H1 (cell line): ENCODE measurements around the gene SELENBP1. TPM values are rescaled to one million over a fixed set of nuclear protein-coding genes. Genes with fewer than 3 reads are reported as not detected.

Experiments
- CTCF ChIA-PET: fragments of 300-600 bp; sonication (Branson Sonifier 250); formaldehyde crosslinking; loops from one replicate; lab custom pipeline; 2021; ENCODE audit not compliant: partially characterized antibody; lab: Charles Lee
- POLR2A ChIA-PET: fragments of 300-600 bp; sonication (Branson Sonifier 250); formaldehyde crosslinking; loops from one replicate; lab custom pipeline; 2021; ENCODE audit warnings: inconsistent platforms; ENCODE audit not compliant: partially characterized antibody; lab: Charles Lee
- DNase-seq, 2 experiments: peaks; one replicate each; pipeline versions ENCODE4 v3.0.0 to v3.0.0-alpha.2; 2010 to 2022; ENCODE audit warnings: low spot score in 2 of 2, low read depth in 1 of 2, mixed read lengths in 1 of 2
- FAIRE-seq: peaks from 2 replicates; lab custom pipeline; 2011; peaks lifted over from hg19 to GRCh38; lab: Jason Lieb, UNC
- H2AFZ ChIP-seq: 2 replicates; pipeline ENCODE4 v1.8.1; 2012; ENCODE audit warnings: low read length, inconsistent platforms
- H2AK5ac ChIP-seq: 2 replicates; pipeline ENCODE4 v1.6.1; 2013; ENCODE audit warnings: low read depth, low read length
- H2BK120ac ChIP-seq: replicated peaks from 2 replicates; pipeline ENCODE3; 2013; ENCODE audit warnings: low read depth, low read length, inconsistent platforms
- H2BK12ac ChIP-seq: 2 replicates; pipeline ENCODE4 v1.6.1; 2013; ENCODE audit warnings: low read depth, low read length
- H2BK15ac ChIP-seq: 2 replicates; pipeline ENCODE4 v1.6.1; 2013; ENCODE audit warnings: low read length
- H2BK20ac ChIP-seq: 2 replicates; pipeline ENCODE4 v1.6.1; 2013; ENCODE audit warnings: low read length
- H2BK5ac ChIP-seq: 2 replicates; pipeline ENCODE4 v1.6.1; 2013; ENCODE audit warnings: low read depth, low read length
- H3K14ac ChIP-seq: 2 replicates; pipeline ENCODE4 v1.6.1; 2013; ENCODE audit warnings: inconsistent platforms; ENCODE audit not compliant: insufficient read length
- H3K18ac ChIP-seq: 2 replicates; pipeline ENCODE4 v1.6.1; 2013; ENCODE audit warnings: low read length; ENCODE audit errors: extremely low read depth
- H3K23ac ChIP-seq: 2 replicates; pipeline ENCODE4 v1.6.1; 2013; ENCODE audit warnings: inconsistent platforms; ENCODE audit not compliant: insufficient read length
- H3K23me2 ChIP-seq: 2 replicates; pipeline ENCODE4 v1.6.1; 2013; ENCODE audit warnings: low read depth, low read length
- H3K27ac ChIP-seq: 2 replicates; pipeline ENCODE4 v1.6.1; 2011; ENCODE audit warnings: low read depth, low read length, inconsistent platforms
- H3K27me3 ChIP-seq, 4 experiments: replicated peaks in 1 of 4; 1 replicate in 1 of 4; 2 replicates in 3 of 4; pipeline versions ENCODE4 v1.6.1 to v1.8.1; 2011 to 2013; ENCODE audit warnings: low read length in 3 of 4, mild to moderate bottlenecking in 3 of 4, inconsistent platforms in 2 of 4, mixed read lengths in 2 of 4, moderate library complexity in 1 of 4; ENCODE audit not compliant: control insufficient read depth in 3 of 4, insufficient read depth in 3 of 4; ENCODE audit errors: extremely low read depth in 1 of 4
- H3K36me3 ChIP-seq, 4 experiments: 2 replicates each; pipeline versions ENCODE4 v1.6.1 to v1.8.1; 2011 to 2013; ENCODE audit warnings: mild to moderate bottlenecking in 4 of 4, low read length in 3 of 4, moderate library complexity in 2 of 4, control low read depth in 1 of 4, inconsistent platforms in 1 of 4; ENCODE audit not compliant: insufficient read depth in 4 of 4, control insufficient read depth in 2 of 4
- H3K4ac ChIP-seq: replicated peaks from 2 replicates; pipeline ENCODE3; 2013; ENCODE audit warnings: low read length, low read depth, mixed read lengths, inconsistent platforms; ENCODE audit not compliant: insufficient read length
- H3K4me1 ChIP-seq, 4 experiments: replicated peaks in 1 of 4; 1 replicate in 1 of 4; 2 replicates in 3 of 4; pipeline versions ENCODE4 v1.6.1 to v1.8.1; 2011 to 2013; ENCODE audit warnings: low read length in 3 of 4, inconsistent platforms in 2 of 4, mixed read lengths in 1 of 4; ENCODE audit not compliant: insufficient read depth in 4 of 4, control insufficient read depth in 3 of 4
- H3K4me2 ChIP-seq, 2 experiments: 2 replicates each; pipeline versions ENCODE4 v1.6.1 to v1.8.1; 2011 to 2013; ENCODE audit warnings: low read depth in 2 of 2, low read length in 2 of 2, control low read depth in 1 of 2, inconsistent platforms in 1 of 2, mild to moderate bottlenecking in 1 of 2; ENCODE audit not compliant: insufficient read depth in 1 of 2
- H3K4me3 ChIP-seq, 4 experiments: fragments of 200-600, 300-600 bp in 1 of 4; sonication (generic), shearing (Covaris generic), sonication (Bioruptor Twin) in 1 of 4; 2 replicates each; pipeline versions ENCODE4 v1.5.1 to v1.8.1; 2011 to 2016; ENCODE audit warnings: low read length in 4 of 4, low read depth in 3 of 4, control low read depth in 2 of 4, inconsistent platforms in 2 of 4, mild to moderate bottlenecking in 2 of 4, mixed read lengths in 1 of 4, moderate library complexity in 1 of 4; ENCODE audit not compliant: insufficient read depth in 2 of 4; ENCODE audit errors: extremely low read depth in 1 of 4
- H3K56ac ChIP-seq: replicated peaks from 2 replicates; pipeline ENCODE3; 2013; ENCODE audit warnings: low read depth, mild to moderate bottlenecking, mixed read lengths, low read length, inconsistent platforms; ENCODE audit not compliant: insufficient read length
- H3K79me1 ChIP-seq: 2 replicates; pipeline ENCODE4 v1.6.1; 2013; ENCODE audit warnings: low read depth, low read length, control low read depth
- H3K79me2 ChIP-seq, 2 experiments: 2 replicates each; pipeline versions ENCODE4 v1.6.1 to v1.8.1; 2012 to 2013; ENCODE audit warnings: low read length in 2 of 2, mild to moderate bottlenecking in 2 of 2, inconsistent platforms in 1 of 2; ENCODE audit not compliant: insufficient read depth in 2 of 2, control insufficient read depth in 1 of 2
- H3K9ac ChIP-seq, 4 experiments: replicated peaks in 1 of 4; 1 replicate in 1 of 4; 2 replicates in 3 of 4; pipeline versions ENCODE4 v1.6.1 to v1.8.1; 2011 to 2013; ENCODE audit warnings: low read depth in 3 of 4, low read length in 3 of 4, control low read depth in 2 of 4, mild to moderate bottlenecking in 2 of 4, moderate library complexity in 2 of 4, inconsistent platforms in 1 of 4; ENCODE audit errors: extremely low read depth in 1 of 4
- H3K9me3 ChIP-seq, 2 experiments: 2 replicates each; pipeline versions ENCODE4 v1.6.1 to v1.8.1; 2012 to 2013; ENCODE audit warnings: mild to moderate bottlenecking in 2 of 2, moderate library complexity in 2 of 2, control low read depth in 1 of 2, inconsistent platforms in 1 of 2, low read depth in 1 of 2, low read length in 1 of 2, mixed read lengths in 1 of 2; ENCODE audit not compliant: insufficient read depth in 2 of 2
- H4K20me1 ChIP-seq, 2 experiments: replicated peaks in 1 of 2; 2 replicates each; pipeline versions ENCODE3 to v1.8.1; 2011 to 2013; ENCODE audit warnings: inconsistent platforms in 2 of 2, low read length in 2 of 2, mild to moderate bottlenecking in 1 of 2; ENCODE audit not compliant: insufficient read depth in 2 of 2, control insufficient read depth in 1 of 2
- H4K5ac ChIP-seq: 2 replicates; pipeline ENCODE4 v1.6.1; 2013; ENCODE audit warnings: low read length, low read depth, mixed read lengths, inconsistent platforms; ENCODE audit not compliant: insufficient read length
- H4K8ac ChIP-seq: 2 replicates; pipeline ENCODE4 v1.8.0; 2013; ENCODE audit warnings: mild to moderate bottlenecking, moderate library complexity, low read length, inconsistent platforms; ENCODE audit not compliant: insufficient read depth; ENCODE audit errors: extremely low read depth
- H4K91ac ChIP-seq: replicated peaks from 2 replicates; pipeline ENCODE3; 2013; ENCODE audit warnings: low read length, mixed read lengths, inconsistent platforms; ENCODE audit not compliant: insufficient read length
- ASH2L ChIP-seq: fragments of 200-600, 300-600 bp; sonication (generic); IDR thresholded peaks from one replicate; pipeline ENCODE4 v1.7.1; 2017; ENCODE audit warnings: low read length
- CEBPB ChIP-seq: IDR thresholded peaks from 2 replicates; pipeline ENCODE4 v1.6.1; 2012; ENCODE audit warnings: low read depth, low read length
- CHD2 ChIP-seq: IDR thresholded peaks from 2 replicates; pipeline ENCODE4 v1.6.1; 2012; ENCODE audit warnings: low read length, improper control_type of control experiment
- EGR1 ChIP-seq: IDR thresholded peaks from 2 replicates; pipeline ENCODE4 v1.6.1; 2011; ENCODE audit warnings: low read depth, low read length, borderline replicate concordance
- KDM5A ChIP-seq: fragments of 200-600 bp; IDR thresholded peaks from 2 replicates; pipeline ENCODE4 v1.7.1; 2012; ENCODE audit warnings: mild to moderate bottlenecking, low read length, inconsistent platforms, mixed read lengths
- MAX ChIP-seq: IDR thresholded peaks from 2 replicates; pipeline ENCODE4 v1.6.1; 2012; ENCODE audit warnings: inconsistent platforms
- PHF8 ChIP-seq: fragments of 200-600 bp; sonication (generic); conservative IDR thresholded peaks from 2 replicates; pipeline ENCODE4 v1.7.1; 2012; ENCODE audit warnings: low read depth, mild to moderate bottlenecking, inconsistent platforms, low read length, moderate library complexity
- RBBP5 ChIP-seq: IDR thresholded peaks from 2 replicates; pipeline ENCODE4 v1.7.1; 2012; ENCODE audit warnings: low read depth, mild to moderate bottlenecking, inconsistent platforms, low read length, moderate library complexity, borderline replicate concordance
- SRF ChIP-seq: IDR thresholded peaks from 2 replicates; pipeline ENCODE4 v1.6.1; 2011; ENCODE audit warnings: mild to moderate bottlenecking, low read depth, low read length, moderate library complexity
- SUZ12 ChIP-seq: fragments of 200-600 bp; sonication (generic); IDR thresholded peaks from 2 replicates; pipeline ENCODE4 v1.6.1; 2012; ENCODE audit warnings: mild to moderate bottlenecking, inconsistent platforms, low read length, moderate library complexity, mixed read lengths
- TAF1 ChIP-seq: IDR thresholded peaks from 2 replicates; pipeline ENCODE4 v1.6.1; 2011; ENCODE audit warnings: mild to moderate bottlenecking, low read depth, low read length
- TAF7 ChIP-seq: optimal IDR thresholded peaks from 2 replicates; pipeline ENCODE3; 2011; ENCODE audit warnings: low read depth, mild to moderate bottlenecking, inconsistent platforms, low read length, moderate library complexity, borderline replicate concordance
- TEAD4 ChIP-seq: IDR thresholded peaks from 2 replicates; pipeline ENCODE4 v1.6.1; 2012; ENCODE audit warnings: low read depth, low read length, inconsistent platforms, mixed read lengths
- WGBS, 2 experiments: shearing (Covaris generic) in 1 of 2; methylation state at CpG; one replicate each; pipeline versions ENCODE4 v1.1.6 to v1.1.7; 2013 to 2015; ENCODE audit warnings: low lambda C conversion rate in 2 of 2, mixed read lengths in 2 of 2, inconsistent platforms in 1 of 2, low coverage in 1 of 2, missing lambda C conversion rate in 1 of 2; ENCODE audit not compliant: insufficient replicate concordance in 2 of 2, insufficient coverage in 1 of 2, insufficient read length in 1 of 2; ENCODE audit errors: extremely low coverage in 1 of 2, missing lambda C conversion rate in 1 of 2; 5-methylcytosine and 5-hydroxymethylcytosine counted together
- polyA plus RNA-seq, 7 experiments: library from polyadenylated mRNA; depleted of rRNA in 3 of 7; stranded (reverse) in 5 of 7; unstranded in 2 of 7; fragments of >200 nt in 5 of 7; fragments of 200-250 nt in 2 of 7; gene quantifications; 1 replicate in 5 of 7; 2 replicates in 1 of 7; 4 replicates in 1 of 7; pipeline versions ENCODE4 v1.2.1 to v1.2.3, GENCODE V29; 2011 to 2013; ENCODE audit warnings: missing spikeins in 2 of 7, mixed read lengths in 2 of 7
- total RNA-seq: library from RNA; stranded (reverse); fragmentation: NEBNext Ultra II Directional; extraction: Animal tissue kit (Norgen Biotek cat#: 25700); gene quantifications from 2 replicates; pipeline ENCODE4 v1.2.1, GENCODE V29; 2021

SELENBP1 gene
- total and polyA plus RNA-seq, 2 of the 8 experiments (the other 6 are each of a cell fraction or from before 2014, with no cell fraction given): 20.0 to 32.4 TPM

GRCh38 chr1:151419819-151420218 lies 47.3 kb upstream of the SELENBP1 start:
- ChIA-PET POLR2A (interaction anchor here (0.8 to 2.3 kb wide), 4 partner anchors 9 to 230 kb away, joined by 3 to 11 read pairs (median 5); partner anchors contain the start of genes PSMB4 and VPS72), CTCF (interaction anchor here (0.7 kb wide), 2 partner anchors 10 to 31 kb away, joined by 3 read pairs; no protein-coding TSS in a partner anchor)
- Histone ChIP-seq H3K79me1 (no peaks in the 10 kb centered on the region), H3K23ac (no peak overlapping the region), H3K27me3 (no peaks in the 10 kb centered on the region), H4K20me1 (peaks cover 0 to 2% of the 10 kb centered on the region in 2 experiments), H3K4me3 (no peak overlapping the region), H3K36me3 (peaks cover 10 to 68% (median 47%) of the 10 kb centered on the region in 4 experiments), H2BK12ac (no peak overlapping the region), H2AFZ (no peak overlapping the region), H3K56ac (no peak overlapping the region), H3K4me2 (no peak overlapping the region), H3K27ac (no peak overlapping the region), H2BK20ac (no peak overlapping the region), H4K5ac (no peak overlapping the region), H3K14ac (no peak overlapping the region), H3K9me3 (no peaks in the 10 kb centered on the region), H3K23me2 (no peaks in the 10 kb centered on the region), H2BK15ac (no peak overlapping the region), H3K4ac (no peak overlapping the region), H4K91ac (no peak overlapping the region), H3K79me2 (no peaks in the 10 kb centered on the region), H3K9ac (no peak overlapping the region), H3K4me1 (no peaks in the 10 kb centered on the region), H3K18ac (no peak overlapping the region), H4K8ac (no peak overlapping the region), H2AK5ac (no peak overlapping the region), H2BK120ac (no peak overlapping the region), H2BK5ac (no peak overlapping the region)
- no peak for FAIRE-seq
- DNase-seq: no peak
- WGBS, 2 experiments: 81% methylated on average over 5 of the region's 5 CpGs; no CpG with 5 or more reads in 1 of the 2 experiments
- no peak for TF ChIP-seq CHD2
- TF ChIP-seq EGR1: no peak
- TF ChIP-seq KDM5A: no peak
- TF ChIP-seq MAX: no peak
- TF ChIP-seq ASH2L: no peak
- TF ChIP-seq TAF7: no peak
- TF ChIP-seq TEAD4: no peak
- no peak for TF ChIP-seq TAF1
- no peak for TF ChIP-seq SUZ12
- no peak for TF ChIP-seq RBBP5
- no peak for TF ChIP-seq PHF8
- no peak for TF ChIP-seq SRF
- TF ChIP-seq CEBPB: no peak
